Neural progenitor cell (in vitro differentiated cells): Measurements from ENCODE around the gene SASS6.

ENCODE experiments used
- EZH2 ChIP-seq: fragments of 200-600 bp; sonication (generic); IDR thresholded peaks from 2 replicates; pipeline ENCODE4 v1.6.1; 2017; ENCODE audit warnings: antibody characterized with exemption, mild to moderate bottlenecking, moderate library complexity
- TF ChIP-seq, protein P1 (sequence below): fragments of 200-600 bp; sonication (generic); IDR thresholded peaks from 2 replicates; pipeline ENCODE4 v1.5.1; 2017; ENCODE audit warnings: antibody characterized with exemption, mild to moderate bottlenecking

DNA sequence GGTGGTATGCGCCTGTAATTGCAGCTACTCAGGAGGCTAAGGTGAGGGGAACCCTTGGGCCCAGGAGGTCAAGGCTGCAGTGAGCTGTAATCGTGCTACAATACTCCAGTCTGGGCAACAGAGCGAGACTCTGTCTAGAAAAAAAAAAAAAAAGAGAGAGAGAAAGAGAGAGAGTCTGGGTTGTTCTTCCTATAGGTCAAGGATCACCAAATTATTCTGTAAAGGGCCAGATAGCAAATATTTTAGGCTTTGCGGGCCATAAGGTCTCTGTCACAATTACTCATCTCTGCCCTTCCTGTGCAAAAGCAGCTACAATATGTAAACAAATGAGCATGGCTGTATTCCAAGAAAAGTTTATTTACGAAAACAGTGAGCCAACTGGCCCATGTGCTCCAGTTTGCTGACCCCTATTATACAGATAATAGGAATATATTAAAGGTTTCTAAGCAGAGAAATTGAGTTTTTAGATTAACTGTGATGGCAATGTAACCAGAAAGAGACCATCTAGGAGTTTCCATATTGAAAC lies 2.1 kb downstream of the SASS6 start:
- TF ChIP-seq, protein P1, sequence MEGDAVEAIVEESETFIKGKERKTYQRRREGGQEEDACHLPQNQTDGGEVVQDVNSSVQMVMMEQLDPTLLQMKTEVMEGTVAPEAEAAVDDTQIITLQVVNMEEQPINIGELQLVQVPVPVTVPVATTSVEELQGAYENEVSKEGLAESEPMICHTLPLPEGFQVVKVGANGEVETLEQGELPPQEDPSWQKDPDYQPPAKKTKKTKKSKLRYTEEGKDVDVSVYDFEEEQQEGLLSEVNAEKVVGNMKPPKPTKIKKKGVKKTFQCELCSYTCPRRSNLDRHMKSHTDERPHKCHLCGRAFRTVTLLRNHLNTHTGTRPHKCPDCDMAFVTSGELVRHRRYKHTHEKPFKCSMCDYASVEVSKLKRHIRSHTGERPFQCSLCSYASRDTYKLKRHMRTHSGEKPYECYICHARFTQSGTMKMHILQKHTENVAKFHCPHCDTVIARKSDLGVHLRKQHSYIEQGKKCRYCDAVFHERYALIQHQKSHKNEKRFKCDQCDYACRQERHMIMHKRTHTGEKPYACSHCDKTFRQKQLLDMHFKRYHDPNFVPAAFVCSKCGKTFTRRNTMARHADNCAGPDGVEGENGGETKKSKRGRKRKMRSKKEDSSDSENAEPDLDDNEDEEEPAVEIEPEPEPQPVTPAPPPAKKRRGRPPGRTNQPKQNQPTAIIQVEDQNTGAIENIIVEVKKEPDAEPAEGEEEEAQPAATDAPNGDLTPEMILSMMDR = no peak
- TF ChIP-seq EZH2 = no peak
